HG03066 (cell line): ENCODE data around the gene NOC2L.
A peak's percentile ranks its signal among the peaks of the same experiment; 100 is the strongest.
"Not testable (repeated sequence)": the region's sequence is repeated elsewhere in the genome, so short reads cannot be mapped to it uniquely, and the experiment has no call there.

ENCODE experiments used
- ATAC-seq: cut with Tn5 transposase; IDR thresholded peaks from one replicate; pipeline ENCODE4 v1.9.1; 2021; ENCODE audit warnings: low read depth; ENCODE audit not compliant: unreplicated experiment

The NOC2L gene

DNA sequence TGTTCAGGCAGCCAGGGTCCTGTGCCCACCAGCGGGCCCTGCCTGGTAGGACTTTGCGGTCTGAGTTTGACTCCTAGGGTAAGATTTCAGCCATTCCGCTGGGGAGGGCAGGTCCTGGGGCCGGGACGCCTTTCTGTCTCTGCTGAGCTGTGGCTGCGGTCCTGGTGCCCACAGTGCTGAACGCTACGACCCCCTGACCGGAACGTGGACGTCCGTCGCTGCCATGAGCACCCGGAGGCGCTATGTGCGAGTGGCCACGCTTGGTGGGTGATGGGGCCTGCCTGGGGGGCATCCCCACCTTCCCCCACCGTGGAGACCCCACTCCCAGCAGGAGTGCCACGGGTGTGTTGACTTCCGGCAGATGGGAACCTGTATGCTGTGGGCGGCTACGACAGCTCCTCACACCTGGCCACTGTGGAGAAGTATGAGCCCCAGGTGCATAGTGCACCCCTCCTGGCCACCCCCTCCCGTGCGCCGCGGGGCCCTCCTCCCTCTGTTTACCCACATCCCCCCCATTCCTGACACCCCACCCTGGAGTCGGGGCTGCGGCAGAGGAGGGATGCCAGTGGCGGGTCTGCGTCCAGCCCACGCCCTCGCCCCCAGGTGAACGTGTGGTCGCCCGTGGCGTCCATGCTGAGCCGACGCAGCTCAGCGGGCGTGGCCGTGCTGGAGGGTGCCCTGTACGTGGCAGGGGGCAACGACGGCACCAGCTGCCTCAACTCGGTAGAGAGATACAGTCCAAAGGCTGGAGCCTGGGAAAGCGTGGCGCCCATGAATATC, 4.9 kb upstream of the NOC2L start:
- ATAC-seq = no peak

DNA sequence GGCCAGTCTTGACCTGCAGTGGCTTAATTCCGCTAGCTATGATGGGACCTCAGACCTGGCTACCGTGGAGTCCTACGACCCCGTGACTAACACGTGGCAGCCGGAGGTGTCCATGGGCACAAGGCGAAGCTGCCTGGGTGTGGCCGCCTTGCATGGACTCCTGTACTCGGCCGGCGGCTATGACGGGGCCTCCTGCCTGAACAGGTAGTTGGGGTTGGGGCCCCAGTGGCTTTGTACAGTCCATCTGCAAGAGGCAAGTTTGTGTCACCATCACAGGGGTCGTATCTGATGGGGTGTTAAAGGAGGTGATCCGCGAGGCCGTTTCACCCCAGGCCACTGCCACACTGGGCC, 4.2 kb upstream of the NOC2L start:
- no peak for ATAC-seq

DNA sequence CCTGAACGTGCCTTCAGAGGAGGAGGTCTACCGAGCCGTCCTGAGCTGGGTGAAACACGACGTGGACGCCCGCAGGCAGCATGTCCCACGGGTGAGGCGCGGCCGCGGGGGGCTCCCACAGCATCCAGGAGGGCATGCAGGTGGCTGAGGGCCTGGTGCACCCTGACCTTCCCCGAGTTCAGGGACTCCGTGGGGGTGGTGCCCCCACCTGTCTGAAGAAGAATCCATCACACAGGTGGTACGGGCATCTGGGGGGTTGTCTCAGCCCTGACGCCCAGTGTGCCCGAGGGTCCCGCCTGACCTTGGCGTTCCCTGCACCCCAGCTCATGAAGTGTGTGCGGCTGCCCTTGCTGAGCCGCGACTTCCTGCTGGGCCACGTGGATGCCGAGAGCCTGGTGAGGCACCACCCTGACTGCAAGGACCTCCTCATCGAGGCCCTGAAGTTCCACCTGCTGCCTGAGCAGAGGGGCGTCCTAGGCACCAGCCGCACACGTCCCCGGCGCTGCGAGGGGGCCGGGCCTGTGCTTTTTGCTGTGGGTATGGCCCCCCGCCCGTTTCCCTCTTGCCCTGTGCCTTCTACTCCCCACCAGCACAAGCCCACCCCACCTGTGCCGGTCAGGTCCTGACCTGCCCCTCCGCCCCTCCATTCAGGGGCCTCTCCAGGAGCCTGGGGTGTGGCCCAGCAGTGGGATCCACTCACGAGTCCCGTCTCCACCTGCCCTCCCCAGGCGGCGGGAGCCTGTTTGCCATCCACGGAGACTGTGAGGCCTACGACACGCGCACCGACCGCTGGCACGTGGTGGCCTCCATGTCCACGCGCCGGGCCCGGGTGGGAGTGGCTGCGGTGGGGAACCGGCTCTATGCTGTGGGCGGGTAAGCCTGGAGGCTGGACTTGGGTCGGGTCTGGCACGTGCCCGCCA, 3.6 kb upstream of the NOC2L start:
- ATAC-seq = no peak

DNA sequence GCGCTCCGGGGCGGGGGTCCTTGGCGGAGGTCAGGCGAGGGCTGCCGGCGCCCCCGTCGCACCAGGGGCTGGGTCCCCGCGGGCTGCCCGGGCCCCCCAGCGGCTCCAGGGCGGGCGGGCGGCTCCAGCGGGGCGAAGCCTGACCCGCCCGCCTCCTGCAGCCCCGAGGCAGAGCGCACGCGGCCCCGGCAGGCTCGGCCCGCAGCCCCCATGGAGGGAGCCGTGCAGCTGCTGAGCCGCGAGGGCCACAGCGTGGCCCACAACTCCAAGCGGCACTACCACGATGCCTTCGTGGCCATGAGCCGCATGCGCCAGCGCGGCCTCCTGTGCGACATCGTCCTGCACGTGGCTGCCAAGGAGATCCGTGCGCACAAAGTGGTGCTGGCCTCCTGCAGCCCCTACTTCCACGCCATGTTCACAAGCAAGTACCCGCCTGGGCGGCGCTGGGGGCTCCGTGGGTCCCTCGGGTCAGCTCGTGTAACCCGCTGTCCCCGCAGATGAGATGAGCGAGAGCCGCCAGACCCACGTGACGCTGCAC, 2.1 kb upstream of the NOC2L start:
- ATAC-seq = no peak

DNA sequence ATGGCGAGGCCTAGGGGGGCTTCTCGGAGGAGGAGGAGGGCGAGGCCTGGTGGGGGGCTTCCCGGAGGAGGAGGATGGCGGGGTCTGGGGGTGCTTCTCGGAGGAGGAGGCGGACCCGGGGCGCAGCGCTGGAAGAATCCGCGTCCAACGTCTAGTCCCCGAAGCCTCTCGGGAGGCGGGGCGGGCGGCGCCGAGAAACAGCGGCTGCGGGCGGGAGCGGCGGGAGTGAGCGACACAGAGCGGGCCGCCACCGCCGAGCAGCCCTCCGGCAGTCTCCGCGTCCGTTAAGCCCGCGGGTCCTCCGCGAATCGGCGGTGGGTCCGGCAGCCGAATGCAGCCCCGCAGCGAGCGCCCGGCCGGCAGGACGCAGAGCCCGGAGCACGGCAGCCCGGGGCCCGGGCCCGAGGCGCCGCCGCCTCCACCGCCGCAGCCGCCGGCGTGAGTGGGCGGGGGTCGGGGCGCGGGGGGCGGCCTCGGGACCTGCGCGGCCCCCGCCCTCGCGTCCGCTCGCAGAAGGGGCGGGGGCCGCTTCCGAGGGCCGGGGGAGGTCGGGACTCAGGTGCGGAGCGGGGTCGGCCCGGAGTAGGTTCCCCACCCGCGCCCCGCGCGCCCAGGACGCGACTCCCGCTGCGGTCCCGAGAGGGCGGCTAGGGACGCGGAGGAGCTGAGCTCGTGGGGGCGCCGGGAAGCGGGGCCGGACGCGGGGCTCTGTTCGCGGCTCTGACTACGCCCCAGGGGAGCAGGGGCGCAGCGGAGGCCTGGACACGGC, 1.5 kb upstream of the NOC2L start, which contains the start of gene KLHL17:
Gene KLHL17 (plus strand): TSS at position 222 of the 769 bp plus-strand sequence. CDS start 110 bp downstream, at position 332.
- ATAC-seq = peak; percentile 40

DNA sequence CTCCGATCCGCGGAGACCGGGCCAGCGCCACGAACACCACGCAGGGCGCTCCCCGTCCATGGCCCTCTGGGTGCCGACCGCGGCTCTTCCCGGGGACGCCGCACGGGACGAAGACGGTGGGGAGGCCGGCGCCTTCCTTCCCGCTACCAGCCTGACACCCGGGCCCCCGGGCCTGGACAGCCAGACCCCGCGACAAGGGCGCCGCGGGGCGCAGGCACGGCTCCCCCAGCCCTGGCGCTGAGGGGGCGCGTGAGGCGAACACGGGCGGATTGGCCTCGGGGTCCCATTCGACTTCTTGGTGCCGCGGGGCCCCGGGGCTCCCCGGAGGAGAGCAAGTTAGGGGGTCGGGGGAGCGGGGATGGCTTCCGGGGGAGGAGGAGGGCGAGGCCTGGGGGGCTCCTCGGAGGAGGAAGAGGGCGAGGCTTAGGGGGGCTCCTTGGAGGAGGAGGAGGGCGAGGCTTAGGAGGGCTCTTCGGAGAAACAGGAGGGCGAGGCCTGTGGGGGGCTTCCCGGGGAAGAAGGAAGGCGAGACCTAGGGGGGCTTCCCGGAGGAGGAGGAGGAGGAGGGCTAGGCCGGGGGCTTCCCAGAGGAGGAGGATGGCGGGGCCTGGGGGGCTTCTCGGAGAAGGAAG, 791 bp upstream of the NOC2L start:
- ATAC-seq = no peak

DNA sequence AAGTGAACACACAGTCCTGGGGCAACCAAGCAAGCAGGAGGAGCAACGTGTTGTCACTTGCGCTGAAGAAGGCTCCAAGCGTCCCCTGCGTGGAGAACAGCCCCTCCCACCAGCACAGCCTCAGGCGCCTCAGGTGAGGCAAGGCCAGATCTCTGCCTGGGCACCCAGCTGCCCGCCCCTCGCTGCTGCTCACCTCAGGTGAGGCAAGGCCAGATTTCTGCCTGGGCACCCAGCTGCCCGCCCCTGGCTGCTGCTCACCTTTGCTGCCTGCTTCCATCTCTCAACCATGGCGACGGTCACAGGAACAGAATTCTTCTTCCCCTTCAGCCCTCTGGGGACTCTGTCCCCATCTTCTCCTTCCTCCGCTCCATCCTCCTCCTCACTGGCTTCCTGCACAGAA, 2.4 kb downstream of the NOC2L start:
- no peak for ATAC-seq

DNA sequence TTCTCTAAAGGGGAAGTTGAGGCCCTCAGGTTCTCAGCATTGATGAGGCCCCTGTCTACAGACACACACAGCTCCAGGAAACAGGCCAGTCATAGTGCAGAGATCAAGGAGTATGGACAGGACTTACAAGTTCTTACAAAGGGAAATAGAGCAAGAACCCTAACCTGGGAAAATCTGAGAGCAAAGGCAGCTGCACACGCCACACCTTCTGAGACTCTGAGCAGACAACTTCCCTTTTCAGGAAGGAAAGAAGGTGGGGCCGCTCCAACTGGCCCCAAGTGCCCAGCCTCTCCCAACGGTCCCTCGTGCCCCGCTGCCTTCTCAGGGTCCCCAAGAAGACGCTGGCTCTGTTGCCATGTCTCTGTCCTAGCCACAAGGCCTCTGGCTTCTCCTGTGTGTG, 3.6 kb downstream of the NOC2L start:
- no peak for ATAC-seq

DNA sequence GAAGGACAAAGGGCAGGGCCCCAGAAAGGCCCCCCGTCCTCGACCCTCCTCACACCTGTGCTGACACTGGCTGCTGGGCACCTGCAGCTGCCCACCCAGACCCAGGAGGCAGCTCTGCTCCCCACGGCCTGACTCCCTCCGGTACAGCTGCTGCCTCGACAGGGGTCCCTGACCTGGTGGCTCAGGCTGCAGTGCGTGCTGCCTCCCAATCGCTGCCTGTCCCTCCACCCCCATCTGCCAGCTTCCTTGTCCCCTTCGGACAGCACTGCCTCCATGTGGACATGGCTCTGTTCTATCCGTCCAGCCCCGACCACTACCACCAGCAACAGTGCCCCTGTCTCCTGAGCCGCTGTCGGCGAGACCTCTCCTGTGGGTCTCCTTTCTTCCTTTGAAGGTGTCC, 4.1 kb downstream of the NOC2L start:
- ATAC-seq = no peak

DNA sequence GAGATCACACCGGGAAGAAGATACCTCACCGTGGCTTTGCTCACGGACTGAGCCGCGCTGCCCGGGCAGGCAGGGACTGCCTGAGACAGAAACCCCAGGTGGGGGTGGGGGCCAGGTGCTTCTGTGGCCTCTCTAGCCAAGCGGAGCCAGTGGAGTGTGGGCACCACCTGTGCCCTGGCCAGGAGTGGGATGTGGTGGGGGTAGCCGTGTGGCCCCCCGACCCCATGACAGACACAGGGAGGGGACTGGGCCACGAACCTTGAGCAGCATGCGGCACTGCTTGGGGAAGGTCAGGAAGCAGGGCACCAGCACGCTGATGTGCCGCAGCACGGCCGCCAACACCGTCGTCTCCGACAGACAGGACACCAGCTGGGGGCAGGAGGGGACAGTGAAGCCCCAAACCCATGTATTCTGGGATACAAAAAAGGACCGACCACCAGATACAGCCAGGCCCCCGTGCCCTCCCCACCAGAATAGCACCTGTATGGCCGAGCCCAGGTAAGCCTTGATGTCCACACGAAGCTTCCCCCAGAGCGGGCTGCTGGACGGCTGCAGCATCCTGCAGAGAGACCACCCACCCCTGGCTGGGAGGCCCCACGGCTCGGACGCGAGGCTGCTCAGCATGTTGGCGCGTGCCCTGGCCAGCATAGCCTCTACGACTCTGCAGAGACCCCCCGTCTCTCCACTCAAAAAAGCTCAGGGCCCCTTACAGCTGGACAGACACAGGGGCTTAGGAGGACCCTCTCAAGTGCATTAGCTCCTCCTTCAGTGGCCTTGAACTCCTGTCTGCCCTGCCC, 5.3 kb downstream of the NOC2L start:
- no peak for ATAC-seq

DNA sequence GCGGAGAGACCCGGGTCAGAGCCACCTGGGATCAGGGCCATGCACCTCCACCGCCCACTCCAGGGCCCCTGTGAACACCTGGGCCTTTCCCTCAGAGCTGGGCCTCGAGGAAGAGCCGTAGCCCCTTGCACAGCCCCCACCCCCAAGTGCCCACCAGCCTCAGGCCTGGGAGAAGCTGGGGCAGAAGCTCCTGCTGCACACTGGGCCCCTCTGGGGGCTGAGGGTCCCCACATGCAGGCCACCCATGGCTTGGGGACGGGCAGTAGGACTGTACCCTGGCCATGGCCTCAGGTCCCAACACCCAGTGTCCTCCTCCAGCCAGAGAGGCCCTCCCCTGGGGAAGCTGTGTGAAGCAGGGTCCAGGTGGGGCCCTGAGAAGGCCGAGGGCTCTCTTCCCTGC, 6.5 kb downstream of the NOC2L start:
- no peak for ATAC-seq

DNA sequence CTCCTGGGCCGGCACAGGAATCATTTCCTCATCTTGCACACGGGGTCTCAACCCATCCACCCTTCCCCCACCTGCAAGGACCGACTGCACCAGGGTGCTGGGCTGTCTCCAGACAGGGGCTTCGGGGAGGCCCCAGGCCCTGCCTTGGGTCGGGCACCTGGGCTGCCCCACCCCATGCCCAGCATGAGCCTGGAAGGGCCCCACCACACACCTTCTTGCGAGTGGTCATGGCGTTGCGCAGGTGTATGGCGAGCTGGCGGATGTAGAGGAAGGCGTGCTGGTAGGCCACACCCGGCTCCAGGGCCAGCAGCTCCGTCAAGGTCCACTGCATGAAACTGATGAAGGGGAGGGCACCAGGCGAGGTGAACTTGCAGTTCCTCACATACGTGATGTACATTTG, 6.9 kb downstream of the NOC2L start:
- ATAC-seq = no peak

DNA sequence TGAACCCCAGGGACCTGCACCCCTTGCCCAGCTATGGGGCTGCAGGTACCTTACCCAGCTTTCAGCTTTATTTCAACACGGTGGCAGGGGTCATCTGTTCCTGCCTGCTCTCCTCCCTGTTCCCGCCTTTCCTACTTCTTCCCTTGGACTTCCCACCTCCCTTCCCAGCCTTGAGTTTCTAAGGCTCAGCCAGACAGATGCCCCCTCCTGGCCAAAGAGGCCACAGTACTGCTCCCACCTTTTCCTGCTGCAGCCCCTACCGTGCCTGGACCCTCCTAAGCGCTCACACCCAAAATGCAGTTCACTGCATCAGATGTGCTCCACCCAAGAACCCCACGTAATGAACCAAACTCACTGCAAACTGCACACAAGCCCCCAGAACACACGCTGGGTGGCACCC, 7.7 kb downstream of the NOC2L start:
- ATAC-seq = no peak

DNA sequence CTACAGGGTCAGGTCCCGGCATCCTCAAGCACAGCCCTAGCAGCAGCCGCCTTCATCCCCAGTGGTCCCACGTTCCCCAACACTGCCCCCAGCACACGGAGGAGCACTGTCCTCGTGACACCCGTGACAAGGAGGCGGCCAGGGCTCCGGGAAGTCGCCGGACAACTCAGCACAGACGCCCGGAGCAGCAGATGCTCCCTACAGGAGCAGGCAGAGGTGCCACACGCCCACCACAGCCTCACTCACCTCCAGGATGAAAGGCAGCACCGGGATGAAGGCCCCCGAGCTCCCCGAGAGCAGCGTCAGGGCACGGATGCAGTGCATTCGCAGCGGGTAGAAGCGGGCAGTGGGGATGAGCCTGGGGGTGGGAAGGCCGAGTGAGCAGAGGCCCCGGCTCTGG, 8.2 kb downstream of the NOC2L start:
- no peak for ATAC-seq

DNA sequence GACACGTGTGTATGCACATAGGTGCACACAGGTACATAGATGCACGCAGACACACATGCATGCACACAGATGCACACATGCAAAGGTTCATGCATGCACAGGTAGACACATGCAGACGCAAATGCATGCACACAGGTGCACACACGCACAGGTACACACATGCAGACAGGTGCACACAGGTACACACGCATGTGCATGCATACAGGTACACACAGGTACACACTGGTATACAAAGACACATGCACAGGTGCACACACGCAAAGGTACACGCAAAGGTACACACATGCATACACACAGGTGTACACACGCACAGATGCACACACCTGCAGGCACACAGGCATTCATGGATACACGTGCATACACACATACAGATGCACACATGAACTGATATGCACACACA, 8.8 kb downstream of the NOC2L start:
- no peak for ATAC-seq

DNA sequence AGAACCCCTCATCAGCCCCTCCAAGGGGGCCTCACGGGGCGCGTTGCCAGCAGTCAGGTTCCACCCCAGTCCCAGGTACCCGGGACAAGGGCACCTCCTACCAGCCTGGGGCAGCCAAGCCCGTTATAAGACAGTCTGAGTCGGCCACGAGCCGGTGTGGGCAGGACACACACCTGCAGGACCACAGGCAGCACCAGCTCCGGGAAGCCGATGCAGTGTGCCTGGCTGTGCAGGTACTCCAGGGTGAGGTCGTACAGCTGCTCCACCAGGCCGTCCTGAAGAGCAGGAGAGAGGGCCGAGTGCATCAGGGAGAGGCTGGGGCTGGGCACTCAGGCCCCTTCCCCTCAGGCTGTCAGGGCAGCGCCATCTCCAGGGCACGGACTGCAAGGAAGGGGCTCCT, 11.1 kb downstream of the NOC2L start:
- ATAC-seq = no peak

DNA sequence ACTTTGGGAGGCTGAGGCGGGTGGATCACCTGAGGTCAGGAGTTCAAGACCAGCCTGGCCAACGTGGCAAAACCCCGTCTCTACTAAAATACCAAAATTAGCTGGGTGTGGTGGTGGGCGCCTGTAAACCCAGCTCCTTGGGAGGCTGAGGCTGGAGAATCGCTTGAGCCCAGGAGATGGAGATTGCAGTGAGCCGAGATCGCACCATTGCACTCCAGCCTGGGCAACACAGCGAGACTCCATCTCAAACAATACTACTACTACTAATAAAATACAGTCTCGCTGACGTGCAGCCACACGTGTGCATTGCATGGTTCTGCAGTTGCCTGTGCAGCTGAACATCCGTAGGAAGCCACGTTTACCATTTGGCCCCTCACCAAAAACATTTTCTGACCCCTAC, 12.2 kb downstream of the NOC2L start:
- ATAC-seq = not testable (repeated sequence)

DNA sequence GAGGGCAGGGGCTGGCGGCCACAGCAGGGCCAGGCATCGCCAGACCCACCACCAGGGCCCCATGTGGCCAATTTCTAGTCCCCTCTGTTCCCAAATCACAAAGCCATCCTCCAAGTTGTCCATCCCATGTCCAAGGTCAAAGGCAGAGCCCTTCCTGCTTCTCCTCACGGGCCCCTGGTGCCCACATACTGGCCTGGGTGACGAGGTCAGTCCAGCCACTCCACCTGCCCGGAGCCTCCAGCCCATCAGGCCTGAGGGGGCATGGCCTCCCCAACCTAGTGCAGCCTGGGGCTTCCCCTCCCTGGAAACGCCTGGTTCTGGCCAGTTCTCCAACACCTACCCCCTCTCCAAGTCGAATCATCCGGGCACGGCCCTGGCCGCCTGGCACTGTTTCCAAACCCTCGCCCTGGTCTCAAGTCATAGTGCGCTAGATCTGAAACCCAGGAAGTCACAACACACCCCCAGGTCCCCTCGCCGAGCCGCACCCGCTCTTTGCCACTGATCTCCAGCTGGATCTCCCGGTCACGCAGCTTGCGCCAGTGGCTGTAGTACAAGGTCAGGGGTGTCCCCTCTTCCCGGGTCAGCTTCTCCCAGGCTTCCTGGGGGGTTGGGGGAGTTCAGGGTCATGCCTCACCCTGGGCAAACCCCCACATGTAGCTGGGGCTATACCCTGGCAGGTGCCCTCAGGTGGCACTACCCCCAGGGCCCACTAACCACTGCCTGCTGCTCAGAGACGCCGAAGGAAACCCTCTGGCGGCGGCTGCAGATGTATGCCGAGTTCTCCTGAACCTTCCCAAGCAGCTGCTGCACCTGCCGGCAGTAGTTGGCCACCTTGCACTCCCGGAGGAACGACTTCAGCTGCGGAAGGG, 13.1 kb downstream of the NOC2L start:
- no peak for ATAC-seq
